K562 (cell line): ENCODE results near the gene MAPT. TPM values are rescaled to one million over a fixed set of nuclear protein-coding genes. Genes with fewer than 3 reads are reported as not detected.
A peak's percentile ranks its signal among the peaks of the same experiment; 100 is the strongest.

Source experiments
- ATAC-seq: fragments of 200-7000 bp; cut with Tn5 transposase; 3 replicates; pipeline ENCODE4 v1.9.1; 2020; ENCODE audit warnings: moderate library complexity
- BruUV-seq: library from RNA; stranded (reverse); fragments of 400-500 nt; replicated peaks from 2 replicates; lab custom pipeline; 2021; lab: Mats Ljungman, UMichigan
- CTCF ChIA-PET: fragments of 300-600 bp; formaldehyde crosslinking; extraction: SDS; loops from one replicate; lab custom pipeline; 2021; ENCODE audit warnings: low intra/inter-chr PET ratio; lab: Yijun Ruan, JAX
- POLR2A ChIA-PET: fragments of 300-600, 350-650 bp; sonication (Branson Sonifier 250); formaldehyde crosslinking; extraction: SDS; loops from one replicate; lab custom pipeline; 2021; ENCODE audit warnings: antibody characterized with exemption, inconsistent platforms; lab: Yijun Ruan, JAX
- DNase-seq, 4 experiments: peaks; one replicate each; pipeline versions ENCODE4 v3.0.0 to v3.0.0-alpha.2; 2011 to 2018; ENCODE audit warnings: low spot score in 3 of 4, mixed read lengths in 3 of 4; ENCODE audit errors: extremely low read depth in 1 of 4
- FAIRE-seq: peaks from 2 replicates; lab custom pipeline; 2011; peaks lifted over from hg19 to GRCh38; lab: Jason Lieb, UNC
- H2AFZ ChIP-seq: 2 replicates; pipeline ENCODE4 v1.6.0; 2011; ENCODE audit warnings: low read depth, low read length, control low read depth, inconsistent platforms
- H3K27ac ChIP-seq: fragments of 200-600 bp; 3 replicates; pipeline ENCODE4 v1.8.0; 2011; ENCODE audit warnings: low read depth, mild to moderate bottlenecking, control low read depth, inconsistent platforms, low read length, moderate library complexity, mixed read lengths; ENCODE audit errors: extremely low read depth
- H3K27me3 ChIP-seq, 2 experiments: fragments of 300-600 bp in 1 of 2; 2 replicates in 1 of 2; 3 replicates in 1 of 2; pipeline versions ENCODE4 v1.6.0 to v1.8.0; 2011; ENCODE audit warnings: inconsistent platforms in 2 of 2, low read length in 2 of 2, mild to moderate bottlenecking in 1 of 2, mixed read lengths in 1 of 2, moderate library complexity in 1 of 2; ENCODE audit not compliant: control insufficient read depth in 2 of 2, insufficient read depth in 2 of 2
- H3K36me3 ChIP-seq: fragments of 300-600 bp; 3 replicates; pipeline ENCODE4 v1.8.0; 2011; ENCODE audit warnings: mild to moderate bottlenecking, low read length, inconsistent platforms; ENCODE audit not compliant: control insufficient read depth, insufficient read depth
- H3K4me1 ChIP-seq, 2 experiments: fragments of 200-600 bp in 1 of 2; replicated peaks in 1 of 2; 2 replicates in 1 of 2; 3 replicates in 1 of 2; pipeline versions ENCODE4 v1.5.1 to v1.8.0; 2011; ENCODE audit warnings: inconsistent platforms in 2 of 2, low read length in 2 of 2, mild to moderate bottlenecking in 1 of 2, mixed read lengths in 1 of 2, moderate library complexity in 1 of 2; ENCODE audit not compliant: control insufficient read depth in 2 of 2, insufficient read depth in 2 of 2
- H3K4me2 ChIP-seq: 2 replicates; pipeline ENCODE4 v1.6.1; 2011; ENCODE audit warnings: low read length, control low read depth, inconsistent platforms, mixed read lengths; ENCODE audit not compliant: insufficient read depth
- H3K4me3 ChIP-seq: fragments of 200-600 bp; sonication (generic), shearing (Covaris generic); 2 replicates; pipeline ENCODE4 v1.5.1; 2016; ENCODE audit warnings: control low read depth, inconsistent platforms
- H3K79me2 ChIP-seq: fragments of 200-600 bp; 3 replicates; pipeline ENCODE4 v1.8.0; 2011; ENCODE audit warnings: low read length, inconsistent platforms; ENCODE audit not compliant: control insufficient read depth, insufficient read depth
- H3K9ac ChIP-seq, 2 experiments: 2 replicates each; pipeline versions ENCODE4 v1.6.0 to v1.6.1; 2011; ENCODE audit warnings: low read depth in 2 of 2, low read length in 2 of 2, control low read depth in 1 of 2, inconsistent platforms in 1 of 2, mild to moderate bottlenecking in 1 of 2, mixed read lengths in 1 of 2; ENCODE audit not compliant: insufficient read depth in 1 of 2
- H3K9me1 ChIP-seq: one replicate; pipeline ENCODE4 v1.6.0; 2011; ENCODE audit warnings: inconsistent platforms, mild to moderate bottlenecking, low read length, moderate library complexity; ENCODE audit not compliant: control insufficient read depth, insufficient read depth
- H3K9me3 ChIP-seq: replicated peaks from 2 replicates; pipeline ENCODE4 v1.5.1; 2011; ENCODE audit warnings: low read depth, low read length, inconsistent platforms; ENCODE audit not compliant: control insufficient read depth, insufficient read depth
- H4K20me1 ChIP-seq: replicated peaks from 2 replicates; pipeline ENCODE4 v1.6.1; 2011; ENCODE audit warnings: low read length, inconsistent platforms, mixed read lengths; ENCODE audit not compliant: control insufficient read depth, insufficient read depth
- BHLHE40 ChIP-seq: IDR thresholded peaks from 2 replicates; pipeline ENCODE4 v1.6.1; 2011; ENCODE audit warnings: low read length, improper control_type of control experiment
- CBFA2T2 ChIP-seq: fragments of 450-650 bp; conservative IDR thresholded peaks from 2 replicates; pipeline ENCODE4 v1.6.1; 2017; ENCODE audit warnings: mild to moderate bottlenecking
- DPF2 ChIP-seq: fragments of 450-650 bp; IDR thresholded peaks from 2 replicates; pipeline ENCODE4 v1.6.1; 2016
- HES1 ChIP-seq: fragments of 450-650 bp; IDR thresholded peaks from 2 replicates; pipeline ENCODE4 v1.6.1; 2016; ENCODE audit warnings: low read depth, mild to moderate bottlenecking, moderate library complexity
- JUN ChIP-seq, 2 experiments: sonication (generic) in 1 of 2; formaldehyde crosslinking in 1 of 2; IDR thresholded peaks; 2 replicates each; pipeline versions ENCODE4 v1.6.1 to v1.8.0; 2012 to 2022; ENCODE audit warnings: borderline replicate concordance in 2 of 2, mild to moderate bottlenecking in 2 of 2, improper control_type of control experiment in 1 of 2, low read depth in 1 of 2, low read length in 1 of 2, missing genetic modification reagents in 1 of 2
- LEF1 ChIP-seq: fragments of 450-650 bp; IDR thresholded peaks from 2 replicates; pipeline ENCODE4 v1.6.1; 2016; ENCODE audit warnings: mild to moderate bottlenecking
- MAZ ChIP-seq, 2 experiments: fragments of 450-650 bp in 1 of 2; sonication (generic) in 1 of 2; formaldehyde crosslinking; IDR thresholded peaks in 1 of 2; conservative IDR thresholded peaks in 1 of 2; 2 replicates each; pipeline versions ENCODE4 v1.4.0 to v1.5.0; 2020; ENCODE audit warnings: mild to moderate bottlenecking in 1 of 2, missing genetic modification reagents in 1 of 2
- NR2C2 ChIP-seq, 2 experiments: fragments of 200-800 bp in 1 of 2; sonication (Bioruptor generic) in 1 of 2; sonication (generic) in 1 of 2; formaldehyde crosslinking in 1 of 2; IDR thresholded peaks; 2 replicates each; pipeline versions ENCODE4 v1.6.1 to v1.8.0; 2016 to 2022; ENCODE audit warnings: mild to moderate bottlenecking in 1 of 2, missing compliant biosample characterization in 1 of 2, missing genetic modification characterization in 1 of 2, missing genetic modification reagents in 1 of 2
- POLR3G ChIP-seq: IDR thresholded peaks from 2 replicates; pipeline ENCODE4 v1.6.1; 2011; ENCODE audit not compliant: insufficient read length, insufficient replicate concordance; ENCODE audit errors: extremely low read depth
- VEZF1 ChIP-seq: fragments of 200-800 bp; sonication (Bioruptor generic); IDR thresholded peaks from 2 replicates; pipeline ENCODE4 v1.6.1; 2017; ENCODE audit warnings: missing genetic modification characterization, missing compliant biosample characterization
- ZNF316 ChIP-seq: fragments of 450-650 bp; IDR thresholded peaks from 2 replicates; pipeline ENCODE4 v1.6.1; 2016
- ZNF592 ChIP-seq: fragments of 450-650 bp; IDR thresholded peaks from 2 replicates; pipeline ENCODE4 v1.6.1; 2017; ENCODE audit warnings: antibody characterized with exemption, mild to moderate bottlenecking
- WGBS: fragments of 100-300 bp; shearing (Covaris generic); methylation state at CpG from one replicate; pipeline ENCODE4 v1.1.6; 2016; ENCODE audit warnings: low coverage, mixed read lengths; ENCODE audit not compliant: insufficient coverage; ENCODE audit errors: missing lambda C conversion rate; 5-methylcytosine and 5-hydroxymethylcytosine counted together
- in situ Hi-C: fragments of 300-500 bp; cut with MboI; formaldehyde crosslinking; loops from 4 replicates; pipeline ENCODE4 v1.15.0; 2018; ENCODE audit warnings: inconsistent platforms, mixed read lengths
- intact Hi-C: fragments of 100-400 bp; cut with micrococcal nuclease; formaldehyde crosslinking; loops from 2 replicates; pipeline ENCODE4 v1.14.2; 2022
- polyA plus RNA-seq, 8 experiments: library from polyadenylated mRNA; depleted of rRNA in 4 of 8; stranded (reverse) in 5 of 8; unstranded in 3 of 8; fragments of >200 nt; fragmentation: Nextera tagmentation in 2 of 8; fragmentation: Illumina TruSeq in 1 of 8; extraction: Ambion mirVana in 2 of 8; extraction: Trizol in 1 of 8; gene quantifications; 2 replicates each; pipeline versions ENCODE4 v1.2.1 to v1.2.3, GENCODE V29; 2011 to 2014; ENCODE audit warnings: inconsistent platforms in 1 of 8, missing spikeins in 1 of 8
- total RNA-seq, 7 experiments: library from RNA; depleted of rRNA in 6 of 7; stranded (reverse); fragments of >200 nt in 6 of 7; fragmentation: Illumina TruSeq in 2 of 7; extraction: Trizol in 2 of 7; gene quantifications; 2 replicates each; pipeline versions ENCODE4 v1.2.1 to v1.2.3, GENCODE V29; 2011 to 2021; ENCODE audit warnings: low replicate concordance in 1 of 7

The MAPT gene
- total and polyA plus RNA-seq, 9 of the 15 experiments (the other 6 are each of a cell fraction or from before 2014, with no cell fraction given), result 0.04 to 1.1 (median 0.36) TPM

- TF ChIP-seq MAZ (CRISPR knock-in tag; conservative IDR thresholded peaks at IDR 0.05 in 1 of 2, IDR thresholded peaks at IDR 0.05 in 1 of 2) (no peak; a peak in 1 of 4 replicates), JUN (IDR thresholded peaks at IDR 0.05; ENCODE audit: borderline replicate concordance, low read depth, low read length) (no peak), JUN (CRISPR knock-in tag; IDR thresholded peaks at IDR 0.05; ENCODE audit: borderline replicate concordance) (no peak), NR2C2 (CRISPR knock-in tag; IDR thresholded peaks at IDR 0.05) (no peak), NR2C2 (tag; IDR thresholded peaks at IDR 0.05) (peak; percentile 66), DPF2 (peak; percentile 3), LEF1 (peak; percentile 9; the same call in 1 of the 2 replicates)
- TF ChIP-seq, all 486 proteins: peak for 9
Measured at GRCh38 chr17:45977506-45977824, 83.1 kb downstream of the MAPT start (continued).

GRCh38 chr17:45977976-45978626 is 83.7 kb downstream of the MAPT start:
- Histone ChIP-seq H3K9ac (peak overlapping the region; percentile 23 to 58; a peak in 2 of 4 replicates), H3K27ac (peak overlapping the region; percentile 82), H3K27me3 (no peaks in the 10 kb centered on the region), H4K20me1 (no peaks in the 10 kb centered on the region), H3K9me3 (no peaks in the 10 kb centered on the region), H3K4me1 (peaks cover 44 to 46% of the 10 kb centered on the region in 2 experiments), H2AFZ (peak overlapping the region; percentile 99), H3K9me1 (peaks cover 3% of the 10 kb centered on the region), H3K4me2 (peak overlapping the region; percentile 54; the same call in 1 of the 2 replicates), H3K36me3 (no peaks in the 10 kb centered on the region), H3K79me2 (no peaks in the 10 kb centered on the region), H3K4me3 (no peak overlapping the region)
- WGBS, result 56% methylated on average over 3 of the region's 3 CpGs
- ATAC-seq, result peak; percentile 4; the same call in 1 of the 3 replicates
- CTCF ChIA-PET, result interaction anchor here (0.8 kb wide), 1 partner anchor 125 kb away, joined by 3 read pairs; no protein-coding TSS in a partner anchor
- POLR2A ChIA-PET, result interaction anchor here (0.5 to 0.6 kb wide), 3 partner anchors 221 to 1027 kb away, joined by 3 read pairs; no protein-coding TSS in a partner anchor
- DNase-seq, result peak in 2 of 4 experiments; percentile 49 to 66
- no TSS peak for BruUV-seq
- peak; percentile 78 for FAIRE-seq
- in situ Hi-C loops, result loop anchor here (25.0 kb wide), 1 partner anchor 859 kb away; no protein-coding TSS in a partner anchor
- intact Hi-C loops, result no loop called here
- TF ChIP-seq POLR3G, result no peak
- TF ChIP-seq VEZF1 (CRISPR knock-in tag), result 0 out of 2 replicates have a peak, but pooled peaks have one; percentile 29
- TF ChIP-seq BHLHE40, result peak; percentile 64
- TF ChIP-seq ZNF592, result peak; percentile 35; the same call in 1 of the 2 replicates
- peak; percentile 81 for TF ChIP-seq CBFA2T2
- 0 out of 2 replicates have a peak, but pooled peaks have one; percentile 2 for TF ChIP-seq ZNF316
- TF ChIP-seq HES1, result no peak
